ENCODE data around the gene USP54.

GRCh38 chr10:73623056-73623455 lies 31.9 kb upstream of the USP54 start:
- TF ChIP-seq POLR2A (IDR thresholded peaks at IDR 0.05), result no peak
- TF ChIP-seq CTCF (IDR thresholded peaks at IDR 0.05), result no peak
- TF ChIP-seq EP300 (IDR thresholded peaks at IDR 0.05), result no peak

Data from tibial nerve (tissue), 4 donors.